OCI-LY1 (cell line): ENCODE measurements around the gene ANAPC2.

Source experiments
- EZH2 ChIP-seq: fragments of 200-600 bp; sonication (generic), shearing (Covaris generic); IDR thresholded peaks from 2 replicates; pipeline ENCODE4 v1.8.0; 2017; ENCODE audit warnings: borderline replicate concordance, mixed run types, mild to moderate bottlenecking, antibody characterized with exemption, low read length, moderate library complexity, mixed read lengths
- TF ChIP-seq, protein P1 (sequence below): fragments of 200-600 bp; sonication (generic), shearing (Covaris generic); IDR thresholded peaks from 2 replicates; pipeline ENCODE4 v1.5.1; 2017; ENCODE audit warnings: mild to moderate bottlenecking, antibody characterized with exemption, low read length, moderate library complexity, mixed read lengths

DNA sequence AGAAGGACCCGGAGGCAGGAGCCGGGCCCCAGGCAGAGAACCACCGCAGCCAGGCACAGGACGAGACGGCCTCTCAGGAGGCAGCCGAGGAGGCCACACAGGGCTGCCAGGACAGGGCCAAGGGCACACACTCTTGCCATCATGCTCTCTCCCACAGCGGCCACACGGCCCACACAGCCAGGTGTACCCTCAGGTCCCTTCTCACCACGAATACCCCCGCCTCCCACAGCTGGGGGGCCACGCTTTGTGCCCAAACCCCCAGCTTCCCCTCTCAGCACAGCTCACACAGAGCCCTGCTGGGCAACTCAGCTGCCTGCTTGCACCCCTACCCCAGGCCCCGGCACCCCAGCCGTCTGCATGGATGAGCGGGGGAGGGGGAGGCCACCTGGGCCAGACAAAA, 5.4 kb upstream of the ANAPC2 start:
- TF ChIP-seq, protein P1, sequence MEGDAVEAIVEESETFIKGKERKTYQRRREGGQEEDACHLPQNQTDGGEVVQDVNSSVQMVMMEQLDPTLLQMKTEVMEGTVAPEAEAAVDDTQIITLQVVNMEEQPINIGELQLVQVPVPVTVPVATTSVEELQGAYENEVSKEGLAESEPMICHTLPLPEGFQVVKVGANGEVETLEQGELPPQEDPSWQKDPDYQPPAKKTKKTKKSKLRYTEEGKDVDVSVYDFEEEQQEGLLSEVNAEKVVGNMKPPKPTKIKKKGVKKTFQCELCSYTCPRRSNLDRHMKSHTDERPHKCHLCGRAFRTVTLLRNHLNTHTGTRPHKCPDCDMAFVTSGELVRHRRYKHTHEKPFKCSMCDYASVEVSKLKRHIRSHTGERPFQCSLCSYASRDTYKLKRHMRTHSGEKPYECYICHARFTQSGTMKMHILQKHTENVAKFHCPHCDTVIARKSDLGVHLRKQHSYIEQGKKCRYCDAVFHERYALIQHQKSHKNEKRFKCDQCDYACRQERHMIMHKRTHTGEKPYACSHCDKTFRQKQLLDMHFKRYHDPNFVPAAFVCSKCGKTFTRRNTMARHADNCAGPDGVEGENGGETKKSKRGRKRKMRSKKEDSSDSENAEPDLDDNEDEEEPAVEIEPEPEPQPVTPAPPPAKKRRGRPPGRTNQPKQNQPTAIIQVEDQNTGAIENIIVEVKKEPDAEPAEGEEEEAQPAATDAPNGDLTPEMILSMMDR, result no peak
- TF ChIP-seq EZH2, result no peak
